Measurements from ENCODE around the gene FSD1.

DNA sequence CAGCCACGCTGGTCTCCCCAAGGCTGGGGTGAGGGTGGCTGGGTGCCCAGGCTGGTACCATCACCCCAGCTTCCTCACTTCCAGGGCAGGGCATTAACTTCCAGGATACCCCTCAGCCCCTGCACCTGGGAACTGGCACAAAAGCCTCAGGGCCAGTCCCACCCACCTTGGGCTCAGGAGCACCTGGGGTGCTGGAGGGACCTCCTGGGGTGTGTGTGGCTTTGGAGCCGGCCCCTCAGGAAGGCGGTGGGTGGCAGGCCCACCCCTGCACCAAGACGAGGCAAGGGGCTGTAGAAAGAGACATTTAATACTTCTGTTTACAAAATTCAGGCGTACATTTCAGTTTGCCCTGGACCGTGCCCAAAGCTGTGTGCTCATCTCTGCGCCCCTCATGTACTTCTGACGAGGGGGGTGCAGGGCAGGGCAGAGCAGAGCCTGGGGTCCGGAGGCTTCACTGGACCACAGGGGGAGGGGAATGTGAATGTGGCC lies 55.7 kb downstream of the FSD1 start:
- TF ChIP-seq, protein P1, sequence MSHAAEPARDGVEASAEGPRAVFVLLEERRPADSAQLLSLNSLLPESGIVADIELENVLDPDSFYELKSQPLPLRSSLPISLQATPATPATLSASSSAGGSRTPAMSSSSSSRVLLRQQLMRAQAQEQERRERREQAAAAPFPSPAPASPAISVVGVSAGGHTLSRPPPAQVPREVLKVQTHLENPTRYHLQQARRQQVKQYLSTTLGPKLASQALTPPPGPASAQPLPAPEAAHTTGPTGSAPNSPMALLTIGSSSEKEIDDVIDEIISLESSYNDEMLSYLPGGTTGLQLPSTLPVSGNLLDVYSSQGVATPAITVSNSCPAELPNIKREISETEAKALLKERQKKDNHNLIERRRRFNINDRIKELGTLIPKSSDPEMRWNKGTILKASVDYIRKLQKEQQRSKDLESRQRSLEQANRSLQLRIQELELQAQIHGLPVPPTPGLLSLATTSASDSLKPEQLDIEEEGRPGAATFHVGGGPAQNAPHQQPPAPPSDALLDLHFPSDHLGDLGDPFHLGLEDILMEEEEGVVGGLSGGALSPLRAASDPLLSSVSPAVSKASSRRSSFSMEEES (CRISPR knock-in tag; IDR thresholded peaks at IDR 0.05), result no peak
- no peak for TF ChIP-seq GTF2F1 (IDR thresholded peaks at IDR 0.05; ENCODE audit: low read depth, low read length)
